GM12874 (cell line): ENCODE measurements around the gene KCNJ2.

Experiments used
- TF ChIP-seq, protein P1 (sequence below): IDR thresholded peaks from 2 replicates; pipeline ENCODE4 v1.5.1; 2011; ENCODE audit warnings: low read depth, mild to moderate bottlenecking, control low read depth, low read length, moderate library complexity; ENCODE audit not compliant: insufficient read depth

Gene KCNJ2

DNA sequence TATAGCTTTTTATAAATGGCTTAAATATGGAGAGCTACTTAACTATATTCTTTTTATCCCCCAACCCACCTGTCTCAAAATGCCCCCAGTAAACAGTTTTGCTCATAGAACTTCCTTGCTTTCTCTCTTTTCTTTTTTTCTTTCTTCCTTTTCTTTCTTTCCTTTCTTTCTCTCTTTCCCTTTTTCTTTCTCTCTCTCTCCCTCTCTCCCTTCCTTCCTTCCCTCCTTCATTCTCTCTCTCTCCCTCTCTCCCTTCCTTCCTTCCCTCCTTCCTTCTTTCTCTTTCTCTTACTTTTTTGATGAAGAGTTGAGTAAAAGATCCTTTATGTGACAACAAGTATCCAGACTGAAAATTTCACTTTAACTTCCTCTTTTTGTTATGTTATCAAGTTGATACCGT is 48.2 kb downstream of the KCNJ2 start:
- TF ChIP-seq, protein P1, sequence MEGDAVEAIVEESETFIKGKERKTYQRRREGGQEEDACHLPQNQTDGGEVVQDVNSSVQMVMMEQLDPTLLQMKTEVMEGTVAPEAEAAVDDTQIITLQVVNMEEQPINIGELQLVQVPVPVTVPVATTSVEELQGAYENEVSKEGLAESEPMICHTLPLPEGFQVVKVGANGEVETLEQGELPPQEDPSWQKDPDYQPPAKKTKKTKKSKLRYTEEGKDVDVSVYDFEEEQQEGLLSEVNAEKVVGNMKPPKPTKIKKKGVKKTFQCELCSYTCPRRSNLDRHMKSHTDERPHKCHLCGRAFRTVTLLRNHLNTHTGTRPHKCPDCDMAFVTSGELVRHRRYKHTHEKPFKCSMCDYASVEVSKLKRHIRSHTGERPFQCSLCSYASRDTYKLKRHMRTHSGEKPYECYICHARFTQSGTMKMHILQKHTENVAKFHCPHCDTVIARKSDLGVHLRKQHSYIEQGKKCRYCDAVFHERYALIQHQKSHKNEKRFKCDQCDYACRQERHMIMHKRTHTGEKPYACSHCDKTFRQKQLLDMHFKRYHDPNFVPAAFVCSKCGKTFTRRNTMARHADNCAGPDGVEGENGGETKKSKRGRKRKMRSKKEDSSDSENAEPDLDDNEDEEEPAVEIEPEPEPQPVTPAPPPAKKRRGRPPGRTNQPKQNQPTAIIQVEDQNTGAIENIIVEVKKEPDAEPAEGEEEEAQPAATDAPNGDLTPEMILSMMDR = no peak

DNA sequence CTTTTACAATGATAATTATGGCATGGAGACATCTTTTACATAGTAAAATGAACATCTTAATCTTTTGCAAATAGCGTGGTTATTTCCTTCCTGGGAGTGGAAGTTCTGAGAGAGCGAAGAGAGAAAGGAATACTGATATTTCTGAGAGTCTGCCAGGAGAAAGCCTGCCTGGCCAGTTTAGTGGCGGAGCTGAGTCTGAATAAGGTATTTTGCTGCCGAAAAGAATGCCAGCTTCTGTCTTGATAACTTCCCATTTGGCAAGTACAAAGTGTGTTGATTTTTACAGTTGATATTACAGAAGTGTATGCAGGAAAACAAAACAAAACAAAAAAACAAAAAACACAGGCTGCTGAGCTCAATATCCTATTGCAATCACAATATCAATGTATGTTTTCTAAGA is 55.9 kb downstream of the KCNJ2 start:
- TF ChIP-seq, protein P1 = no peak
